Measurements from ENCODE around the gene IL24.

DNA sequence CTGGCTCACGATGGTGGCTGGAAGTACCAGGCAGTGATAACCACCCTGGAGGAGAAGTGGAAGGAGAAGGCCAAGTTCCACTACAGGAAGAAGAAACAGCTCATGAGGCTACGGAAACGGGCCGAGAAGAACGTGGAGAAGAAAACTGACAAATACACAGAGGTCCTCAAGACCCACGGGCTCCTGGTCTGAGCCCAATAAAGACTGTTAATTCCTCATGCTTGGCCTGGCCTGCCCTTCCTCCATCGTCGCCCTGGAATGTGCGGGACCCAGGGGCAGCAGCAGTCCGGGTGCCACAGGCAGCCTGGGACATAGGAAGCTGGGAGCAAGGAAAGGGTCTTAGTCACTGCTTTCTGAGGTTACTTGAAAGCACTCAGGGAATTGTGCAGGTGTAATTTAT is 10.8 kb downstream of the IL24 start:
- TF ChIP-seq EZH2 (IDR thresholded peaks at IDR 0.05; ENCODE audit: low read length), result no peak
- TF ChIP-seq, protein P1, sequence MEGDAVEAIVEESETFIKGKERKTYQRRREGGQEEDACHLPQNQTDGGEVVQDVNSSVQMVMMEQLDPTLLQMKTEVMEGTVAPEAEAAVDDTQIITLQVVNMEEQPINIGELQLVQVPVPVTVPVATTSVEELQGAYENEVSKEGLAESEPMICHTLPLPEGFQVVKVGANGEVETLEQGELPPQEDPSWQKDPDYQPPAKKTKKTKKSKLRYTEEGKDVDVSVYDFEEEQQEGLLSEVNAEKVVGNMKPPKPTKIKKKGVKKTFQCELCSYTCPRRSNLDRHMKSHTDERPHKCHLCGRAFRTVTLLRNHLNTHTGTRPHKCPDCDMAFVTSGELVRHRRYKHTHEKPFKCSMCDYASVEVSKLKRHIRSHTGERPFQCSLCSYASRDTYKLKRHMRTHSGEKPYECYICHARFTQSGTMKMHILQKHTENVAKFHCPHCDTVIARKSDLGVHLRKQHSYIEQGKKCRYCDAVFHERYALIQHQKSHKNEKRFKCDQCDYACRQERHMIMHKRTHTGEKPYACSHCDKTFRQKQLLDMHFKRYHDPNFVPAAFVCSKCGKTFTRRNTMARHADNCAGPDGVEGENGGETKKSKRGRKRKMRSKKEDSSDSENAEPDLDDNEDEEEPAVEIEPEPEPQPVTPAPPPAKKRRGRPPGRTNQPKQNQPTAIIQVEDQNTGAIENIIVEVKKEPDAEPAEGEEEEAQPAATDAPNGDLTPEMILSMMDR (optimal IDR thresholded peaks at IDR 0.05 in 1 of 3, IDR thresholded peaks at IDR 0.05 in 1 of 3, conservative IDR thresholded peaks at IDR 0.05 in 1 of 3; ENCODE audit: extremely low read depth in 1 of 3, insufficient read depth in 2 of 3, low read length in 3 of 3), result no peak
